ENCODE measurements around the gene SRRM5. TPM values are rescaled to one million over a fixed set of nuclear protein-coding genes. Genes with fewer than 3 reads are reported as not detected.
A peak's percentile ranks its signal among the peaks of the same experiment; 100 is the strongest.

Gene SRRM5, protein sequence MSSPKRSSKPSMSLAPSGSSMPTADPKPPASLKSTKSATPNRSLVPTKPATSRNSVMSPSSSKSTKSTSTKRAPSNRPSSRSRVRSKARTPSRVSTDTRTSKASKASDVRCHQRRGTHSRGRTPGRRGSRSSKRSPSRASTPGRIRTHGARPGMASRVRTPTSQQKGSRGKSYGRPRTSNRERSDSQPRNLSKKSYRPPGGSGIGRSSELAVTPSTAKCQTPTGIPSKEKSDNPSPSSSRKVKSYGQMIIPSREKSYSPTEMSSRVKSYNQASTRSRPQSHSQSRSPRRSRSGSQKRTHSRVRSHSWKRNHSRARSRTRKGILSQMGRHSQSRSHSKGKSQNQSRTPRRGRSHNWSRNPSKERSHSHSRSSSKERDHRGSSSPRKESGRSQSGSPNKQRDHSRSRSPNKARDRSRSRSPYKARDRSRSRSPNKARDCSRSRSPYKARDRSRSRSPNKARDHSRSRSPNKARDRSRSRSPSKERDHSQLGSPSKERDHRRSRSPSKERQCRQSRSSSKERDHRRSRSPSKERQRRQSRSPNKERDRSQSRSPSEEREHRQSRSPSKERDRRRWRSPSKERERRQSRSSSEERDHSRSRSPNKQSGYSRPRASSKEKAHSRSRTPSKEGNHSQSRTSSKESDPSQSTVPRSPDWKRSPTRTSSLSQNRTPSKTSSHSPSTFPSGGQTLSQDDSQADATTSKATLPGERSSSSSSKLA
- total RNA-seq: under 1 TPM; 0.39 to 0.59 TPM

DNA sequence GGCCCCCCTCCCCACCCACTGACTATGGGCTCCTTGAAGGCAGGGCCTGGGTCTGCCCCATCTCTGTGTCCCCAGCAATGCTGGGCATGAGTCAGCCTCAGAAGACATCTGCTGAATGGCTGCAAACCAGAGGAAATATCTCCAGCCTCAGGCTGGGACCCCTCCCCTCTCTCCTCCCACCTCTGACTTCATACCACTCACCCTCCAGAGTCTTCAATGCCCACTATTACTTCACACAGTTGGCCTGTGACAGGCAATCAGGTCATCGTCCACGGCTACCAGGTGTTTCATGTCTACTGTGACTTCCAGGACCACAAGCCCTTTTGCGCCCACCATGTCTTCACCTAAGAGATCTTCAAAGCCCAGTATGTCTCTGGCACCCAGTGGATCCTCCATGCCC is at the start of gene SRRM5:
SRRM5 (plus strand) TSS at position 301 of the 400 bp plus-strand sequence; CDS start at position 335, 34 bp downstream.
- Mint-ChIP-seq H3K4me3 (no peak within 1 kb of the TSS), H3K36me3 (peaks cover 6% of the 10 kb centered on the region), H3K4me1 (ENCODE audit: low read depth) (peaks cover 3% of the 10 kb centered on the region), H3K27me3 (no peaks in the 10 kb centered on the region), H3K27ac (peak within 1 kb of the TSS; percentile 30), H3K9me3 (no peaks in the 10 kb centered on the region)
- CTCF ChIA-PET: no interaction called here
- DNase-seq: no peak
- POLR2A ChIA-PET: no interaction called here
- intact Hi-C loops (cut with micrococcal nuclease): no loop called here

DNA sequence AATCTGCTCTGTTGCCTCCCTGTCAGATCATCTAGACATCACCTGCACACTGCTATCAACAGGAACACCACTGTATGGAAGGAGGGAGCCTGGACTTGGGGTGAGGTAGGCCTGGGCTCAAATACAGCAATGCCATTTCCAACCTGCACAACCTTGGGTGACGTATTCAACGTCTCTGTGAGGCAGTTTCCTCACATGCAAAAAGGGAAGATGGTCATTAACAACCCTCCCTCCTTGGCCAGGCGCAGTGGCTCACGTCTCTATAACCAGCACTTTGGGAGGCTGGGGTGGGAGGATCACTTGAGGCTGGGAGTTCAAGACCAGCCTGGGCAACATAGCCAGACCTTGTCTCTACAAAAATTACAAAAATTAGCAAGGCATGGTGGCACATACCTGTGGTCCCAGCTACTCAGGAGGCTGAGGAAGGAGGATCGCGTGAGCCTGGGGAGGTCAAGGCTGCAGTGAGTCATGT is 49.6 kb upstream of the SRRM5 start:
- Mint-ChIP-seq H3K4me3 (no peak overlapping the region), H3K9me3 (no peaks in the 10 kb centered on the region), H3K27ac (peak overlapping the region; percentile 95), H3K36me3 (peaks cover 22% of the 10 kb centered on the region), H3K4me1 (ENCODE audit: low read depth) (peaks cover 40% of the 10 kb centered on the region), H3K27me3 (no peaks in the 10 kb centered on the region)
- POLR2A ChIA-PET: no interaction called here
- no peak for DNase-seq
- intact Hi-C loops (cut with micrococcal nuclease): loop anchor here (1.0 to 2.0 kb wide), 4 partner anchors 13 to 57 kb away; partner anchors contain the start of genes IRGQ, PINLYP, XRCC1 and ZNF428
- CTCF ChIA-PET: no interaction called here

DNA sequence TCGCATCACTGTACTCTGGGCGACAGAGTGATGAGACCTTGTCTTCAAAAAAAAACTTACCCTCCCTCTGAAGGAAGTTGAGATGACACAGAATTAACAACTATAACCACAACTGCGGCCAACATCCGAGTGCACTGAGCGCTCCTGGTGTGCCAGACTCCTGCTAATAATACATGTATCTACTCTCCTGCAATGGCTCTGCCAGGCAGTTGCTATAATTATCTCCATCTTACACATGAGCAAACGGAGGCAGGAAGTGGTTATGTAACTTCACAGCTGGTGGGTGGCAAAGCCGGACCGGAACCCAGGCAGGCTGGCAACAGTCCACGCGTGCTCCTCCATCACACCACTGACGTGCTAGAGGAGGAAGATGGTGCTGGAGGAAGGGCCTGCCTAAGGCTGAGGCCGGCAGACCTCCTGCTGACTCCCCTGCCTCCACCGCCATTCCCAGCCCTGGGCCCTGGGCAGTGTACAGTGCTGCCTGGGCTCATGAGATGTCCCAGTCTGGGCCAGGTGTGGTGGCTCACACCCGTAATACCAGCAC is 49.1 kb upstream of the SRRM5 start:
- H3K9me3 Mint-ChIP-seq: no peaks in the 10 kb centered on the region
- intact Hi-C loops (cut with micrococcal nuclease): loop anchor here (1.0 to 2.0 kb wide), 4 partner anchors 13 to 56 kb away; partner anchors contain the start of genes IRGQ, PINLYP, XRCC1 and ZNF428
- H3K27ac Mint-ChIP-seq: peak overlapping the region; percentile 95
- no peaks in the 10 kb centered on the region for H3K27me3 Mint-ChIP-seq
- H3K36me3 Mint-ChIP-seq: peaks cover 22% of the 10 kb centered on the region
- DNase-seq: peak; percentile 86
- ChIA-PET POLR2A (interaction anchor here (1.1 kb wide), 1 partner anchor 13 kb away, joined by 3 read pairs; the partner anchor contains the start of genes PINLYP and XRCC1), CTCF (interaction anchor here (1.1 to 1.2 kb wide), 2 partner anchors 8 to 32 kb away, joined by 3 to 4 read pairs; no protein-coding TSS in a partner anchor)
- peak overlapping the region; percentile 40 for H3K4me3 Mint-ChIP-seq
- peaks cover 38% of the 10 kb centered on the region for H3K4me1 Mint-ChIP-seq (ENCODE audit: low read depth)

DNA sequence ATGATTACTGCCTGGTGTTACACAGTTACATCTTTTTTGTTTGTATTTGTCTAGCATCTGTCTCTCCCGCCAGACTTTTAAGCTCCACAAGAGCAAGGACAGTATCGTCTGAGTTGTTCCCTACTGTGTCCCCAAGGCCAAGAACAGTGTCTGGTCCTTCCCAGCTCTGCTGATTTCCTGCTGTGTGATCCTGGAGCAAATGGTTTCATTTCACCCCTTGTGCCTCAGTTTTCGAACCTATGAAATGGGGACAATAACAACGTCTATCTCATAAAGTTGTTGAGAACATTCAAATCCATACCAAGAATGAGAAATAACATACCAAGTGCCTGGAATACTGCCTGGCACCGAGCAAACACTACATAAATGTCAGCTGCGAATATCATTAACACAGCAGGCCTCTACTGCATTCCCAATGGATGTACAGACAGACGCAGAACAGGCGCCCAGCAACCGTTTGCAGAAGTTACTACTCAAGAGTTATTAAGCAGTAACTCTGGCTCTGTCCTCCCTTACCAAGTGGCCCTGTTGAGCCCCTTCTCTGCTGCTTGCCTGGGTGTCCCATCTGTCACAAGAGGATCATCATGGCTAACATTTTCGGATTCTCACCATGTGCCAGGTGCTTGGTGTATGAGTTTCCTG is 48.0 kb upstream of the SRRM5 start:
- peaks cover 38% of the 10 kb centered on the region for H3K4me1 Mint-ChIP-seq (ENCODE audit: low read depth)

DNA sequence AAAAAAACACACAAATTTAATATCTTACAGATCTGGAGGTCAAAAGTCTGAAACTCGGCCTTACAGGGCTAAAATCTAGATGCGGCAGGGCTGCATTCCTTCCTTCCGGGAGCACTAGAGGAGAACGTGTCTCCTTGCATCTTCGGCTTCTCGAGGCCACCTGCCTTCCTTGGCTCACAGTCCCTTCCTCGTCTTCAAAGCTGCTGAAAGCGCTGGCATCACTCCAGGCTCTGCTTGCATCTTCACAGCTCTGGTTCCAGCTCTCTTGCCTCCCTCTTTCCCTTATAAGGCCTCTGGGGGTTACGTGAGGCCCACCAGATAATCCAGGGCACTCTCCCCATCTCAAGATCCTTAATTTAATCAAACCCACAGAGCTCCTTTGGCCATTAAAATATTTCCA is 47.1 kb upstream of the SRRM5 start:
- H3K4me1 Mint-ChIP-seq (ENCODE audit: low read depth): peaks cover 40% of the 10 kb centered on the region
- H3K27me3 Mint-ChIP-seq: no peaks in the 10 kb centered on the region
- ChIA-PET CTCF (interaction anchor here (1.1 to 2.4 kb wide), 3 partner anchors 9 to 30 kb away, joined by 5 to 13 read pairs (median 7); no protein-coding TSS in a partner anchor), POLR2A (interaction anchor here (0.8 kb wide), 2 partner anchors 30 to 216 kb away, joined by 3 read pairs; partner anchors contain the start of gene KCNN4)
- no peak for DNase-seq
- no peak overlapping the region for H3K4me3 Mint-ChIP-seq
- intact Hi-C loops (cut with micrococcal nuclease): no loop called here
- H3K36me3 Mint-ChIP-seq: peaks cover 21% of the 10 kb centered on the region
- no peaks in the 10 kb centered on the region for H3K9me3 Mint-ChIP-seq
- no peak overlapping the region for H3K27ac Mint-ChIP-seq

More for the DNA sequence above, 48.0 kb upstream of the SRRM5 start:
- POLR2A ChIA-PET: interaction anchor here (1.1 kb wide), 2 partner anchors 10 to 12 kb away, joined by 3 to 5 read pairs; partner anchors contain the start of genes PINLYP and XRCC1
- Mint-ChIP-seq H3K36me3 (peaks cover 22% of the 10 kb centered on the region), H3K9me3 (no peaks in the 10 kb centered on the region), H3K27ac (peak overlapping the region; percentile 95), H3K27me3 (no peaks in the 10 kb centered on the region), H3K4me3 (no peak overlapping the region)
- CTCF ChIA-PET: interaction anchor here (1.1 to 1.2 kb wide), 2 partner anchors 9 to 31 kb away, joined by 3 to 4 read pairs; no protein-coding TSS in a partner anchor
- intact Hi-C loops (cut with micrococcal nuclease): loop anchor here (2.0 kb wide), 2 partner anchors 31 to 55 kb away; partner anchors contain the start of genes ZNF428 and ZNF575
- DNase-seq: no peak

DNA sequence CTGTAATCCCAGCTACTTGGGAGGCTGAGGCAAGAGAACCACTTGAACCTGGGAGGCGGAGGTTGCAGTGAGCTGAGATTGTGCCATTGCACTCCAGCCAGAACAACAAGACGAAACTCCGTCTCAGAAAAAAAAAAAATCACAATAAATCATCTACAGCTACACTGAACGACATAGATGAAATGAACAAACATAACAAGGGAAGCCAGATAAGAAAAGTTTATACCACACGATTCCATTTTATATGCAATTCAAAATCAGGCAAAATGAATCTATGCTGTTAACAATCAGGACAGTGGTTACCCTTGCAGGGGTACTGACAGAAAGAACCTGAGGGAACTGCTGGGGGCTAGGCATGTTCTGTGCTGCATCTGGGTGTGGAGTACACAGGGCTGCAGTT is 42.2 kb upstream of the SRRM5 start:
- CTCF ChIA-PET: interaction anchor here (1.0 to 3.7 kb wide), 2 partner anchors 14 to 49 kb away, joined by 3 to 17 read pairs; no protein-coding TSS in a partner anchor
- no peaks in the 10 kb centered on the region for H3K27me3 Mint-ChIP-seq
- intact Hi-C loops (cut with micrococcal nuclease): no loop called here
- H3K9me3 Mint-ChIP-seq: no peaks in the 10 kb centered on the region
- H3K27ac Mint-ChIP-seq: no peak overlapping the region
- H3K4me1 Mint-ChIP-seq (ENCODE audit: low read depth): peaks cover 23% of the 10 kb centered on the region
- peaks cover 1% of the 10 kb centered on the region for H3K36me3 Mint-ChIP-seq
- no peak for DNase-seq
- POLR2A ChIA-PET: no interaction called here
- H3K4me3 Mint-ChIP-seq: no peak overlapping the region

DNA sequence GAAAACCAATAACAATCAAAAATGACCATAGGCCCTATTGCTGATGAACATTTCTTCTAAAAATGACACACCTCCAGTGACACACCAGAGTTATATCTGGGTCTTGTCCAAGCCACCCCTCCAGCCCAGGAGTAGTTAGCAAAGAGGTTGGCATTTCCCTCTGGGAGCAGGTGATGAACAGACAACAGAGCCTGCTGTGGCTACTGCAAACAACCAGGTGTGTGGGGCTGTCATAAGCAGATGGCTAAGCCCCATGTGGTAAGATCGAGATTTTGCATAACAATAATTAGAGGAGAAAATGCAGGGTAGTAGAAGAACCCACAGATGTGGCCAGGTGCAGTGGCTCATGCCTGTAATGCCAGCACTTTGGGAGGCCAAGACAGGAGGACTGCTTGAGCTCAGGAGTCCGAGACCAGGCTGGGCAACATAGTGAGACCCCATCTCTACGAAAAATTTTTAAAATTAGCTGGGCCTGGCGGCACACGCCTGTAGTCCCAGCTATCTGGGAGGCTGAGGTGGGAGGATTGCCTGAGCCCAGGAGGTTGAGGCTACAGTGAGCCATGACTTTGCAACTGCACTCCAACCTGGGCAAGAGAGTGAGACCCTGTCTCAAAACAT is 41.6 kb upstream of the SRRM5 start:
- H3K4me1 Mint-ChIP-seq (ENCODE audit: low read depth): peaks cover 27% of the 10 kb centered on the region
- no peak for DNase-seq
- no peaks in the 10 kb centered on the region for H3K27me3 Mint-ChIP-seq
- CTCF ChIA-PET: interaction anchor here (1.0 to 3.7 kb wide), 3 partner anchors 15 to 50 kb away, joined by 3 to 18 read pairs (median 17); no protein-coding TSS in a partner anchor
- POLR2A ChIA-PET: no interaction called here
- H3K9me3 Mint-ChIP-seq: no peaks in the 10 kb centered on the region
- peaks cover 1% of the 10 kb centered on the region for H3K36me3 Mint-ChIP-seq
- intact Hi-C loops (cut with micrococcal nuclease): no loop called here
- no peak overlapping the region for H3K4me3 Mint-ChIP-seq
- H3K27ac Mint-ChIP-seq: no peak overlapping the region

DNA sequence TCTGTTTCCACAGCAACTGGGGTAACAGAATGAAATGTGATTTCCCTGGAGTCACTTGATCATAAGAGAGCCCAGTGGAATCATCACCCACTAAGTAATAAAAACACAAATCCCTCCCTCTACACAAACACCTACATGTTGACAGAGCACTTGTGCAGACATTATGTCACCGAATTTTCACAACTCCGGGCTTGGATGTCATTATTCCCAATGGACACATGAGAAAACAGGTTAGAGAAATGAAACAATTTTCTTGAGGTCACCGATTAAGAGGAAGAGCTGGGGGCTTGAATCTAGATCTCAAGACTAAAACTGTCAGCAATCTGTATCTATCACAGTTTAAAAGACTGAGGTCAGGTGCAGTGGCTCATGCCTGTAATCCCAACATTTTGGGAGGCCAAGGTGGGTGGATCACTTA is 39.7 kb upstream of the SRRM5 start:
- H3K4me1 Mint-ChIP-seq (ENCODE audit: low read depth): peaks cover 31% of the 10 kb centered on the region
- no peaks in the 10 kb centered on the region for H3K27me3 Mint-ChIP-seq
- H3K27ac Mint-ChIP-seq: peak overlapping the region; percentile 7
- no peak for DNase-seq
- CTCF ChIA-PET: interaction anchor here (1.9 to 3.0 kb wide), 2 partner anchors 17 to 22 kb away, joined by 13 to 18 read pairs; no protein-coding TSS in a partner anchor
- no peaks in the 10 kb centered on the region for H3K9me3 Mint-ChIP-seq
- peaks cover 1% of the 10 kb centered on the region for H3K36me3 Mint-ChIP-seq
- POLR2A ChIA-PET: no interaction called here
- intact Hi-C loops (cut with micrococcal nuclease): no loop called here
- no peak overlapping the region for H3K4me3 Mint-ChIP-seq

DNA sequence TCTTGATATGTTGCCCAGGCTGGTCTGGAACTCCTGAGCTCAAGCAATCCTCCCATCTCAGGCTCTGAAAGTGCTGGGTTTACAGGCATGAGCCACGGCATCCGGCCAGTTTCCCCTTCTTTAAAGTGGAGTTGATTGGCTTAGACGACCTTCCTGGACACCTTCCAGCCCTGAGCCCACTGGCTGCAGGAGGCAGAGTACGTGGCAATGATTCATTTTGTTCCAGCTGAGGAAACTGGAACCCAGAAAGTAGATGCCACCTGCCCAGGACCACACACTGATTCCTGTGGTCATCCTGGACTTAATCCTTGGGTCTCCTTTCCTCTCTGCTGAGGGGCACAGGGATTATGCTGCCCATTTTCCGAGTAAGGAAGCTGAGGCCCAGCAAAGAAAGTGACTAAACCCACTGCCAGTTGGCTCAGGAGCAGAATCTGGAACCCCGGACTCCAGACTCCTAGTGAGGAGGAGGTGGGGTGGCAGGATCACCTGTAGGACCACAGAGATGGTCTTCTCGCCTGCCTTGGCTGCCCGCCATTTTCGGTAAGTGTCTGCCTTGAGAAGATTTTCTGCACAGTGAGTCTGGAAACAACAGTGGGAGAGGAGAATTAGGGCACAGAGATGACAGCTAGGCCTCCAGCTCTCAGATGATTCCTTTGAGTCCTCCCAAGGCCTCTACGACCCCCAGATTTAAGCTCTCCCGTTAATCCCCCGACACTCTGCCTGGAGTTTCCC is 37.3 kb upstream of the SRRM5 start:
- peaks cover 1% of the 10 kb centered on the region for H3K36me3 Mint-ChIP-seq

More for the DNA sequence above, 37.3 kb upstream of the SRRM5 start:
- H3K9me3 Mint-ChIP-seq: no peaks in the 10 kb centered on the region
- DNase-seq: no peak
- no peaks in the 10 kb centered on the region for H3K27me3 Mint-ChIP-seq
- H3K4me1 Mint-ChIP-seq (ENCODE audit: low read depth): peaks cover 31% of the 10 kb centered on the region
- ChIA-PET POLR2A (interaction anchor here (0.7 to 1.5 kb wide), 4 partner anchors 11 to 21 kb away, joined by 3 to 17 read pairs (median 4); partner anchors contain the start of genes IRGQ and ZNF576), CTCF (interaction anchor here (0.6 to 5.7 kb wide), 10 partner anchors 10 to 235 kb away, joined by 3 to 56 read pairs (median 3); partner anchors contain the start of genes IRGQ and ZNF576)
- H3K27ac Mint-ChIP-seq: peak overlapping the region; percentile 86
- peak overlapping the region; percentile 96 for H3K4me3 Mint-ChIP-seq
- intact Hi-C loops (cut with micrococcal nuclease): loop anchor here (1.0 to 2.0 kb wide), 4 partner anchors 12 to 42 kb away; partner anchors contain the start of genes IRGQ, ZNF575 and ZNF576
